Trophoblast cell (in vitro differentiated cells and primary cell): ENCODE results near the gene ZNF185.

Experiments
- DNase-seq, 2 donors: peaks; one replicate each; pipeline ENCODE4 v3.0.0-alpha.2; 2016
- H2AFZ ChIP-seq: 2 replicates; pipeline ENCODE4 v1.6.1; 2013; ENCODE audit warnings: low read length, moderate library complexity, mild to moderate bottlenecking; ENCODE audit not compliant: insufficient read depth, poor library complexity
- H2AK5ac ChIP-seq: 2 replicates; pipeline ENCODE4 v1.6.1; 2013; ENCODE audit warnings: mild to moderate bottlenecking, low read length
- H2BK120ac ChIP-seq: 2 replicates; pipeline ENCODE4 v1.6.1; 2013; ENCODE audit warnings: low read length, mild to moderate bottlenecking, moderate library complexity; ENCODE audit not compliant: insufficient read depth, poor library complexity
- H2BK12ac ChIP-seq: 2 replicates; pipeline ENCODE4 v1.6.1; 2013; ENCODE audit warnings: mild to moderate bottlenecking, low read length, moderate library complexity
- H2BK5ac ChIP-seq: 2 replicates; pipeline ENCODE4 v1.6.1; 2013; ENCODE audit warnings: low read length, low read depth, moderate library complexity, mild to moderate bottlenecking; ENCODE audit not compliant: poor library complexity
- H3K14ac ChIP-seq: 2 replicates; pipeline ENCODE4 v1.6.1; 2013; ENCODE audit warnings: mild to moderate bottlenecking, low read length
- H3K18ac ChIP-seq: 2 replicates; pipeline ENCODE4 v1.6.1; 2013; ENCODE audit warnings: mild to moderate bottlenecking, low read length
- H3K23ac ChIP-seq: 2 replicates; pipeline ENCODE4 v1.6.1; 2013; ENCODE audit warnings: low read length
- H3K27ac ChIP-seq: 2 replicates; pipeline ENCODE4 v1.5.1; 2013; ENCODE audit warnings: low read depth, mild to moderate bottlenecking, inconsistent platforms, low read length, moderate library complexity
- H3K27me3 ChIP-seq: 2 replicates; pipeline ENCODE4 v1.6.1; 2013; ENCODE audit warnings: inconsistent platforms, mild to moderate bottlenecking, low read length, moderate library complexity; ENCODE audit not compliant: insufficient read depth
- H3K36me3 ChIP-seq, 2 experiments: 1 replicate in 1 of 2; 2 replicates in 1 of 2; pipeline ENCODE4 v1.6.1; 2013; ENCODE audit warnings: low read length in 2 of 2, mild to moderate bottlenecking in 2 of 2, moderate library complexity in 1 of 2; ENCODE audit not compliant: insufficient read depth in 2 of 2, control insufficient read depth in 1 of 2
- H3K4ac ChIP-seq: 2 replicates; pipeline ENCODE4 v1.6.1; 2013; ENCODE audit warnings: low read depth, mild to moderate bottlenecking, low read length, moderate library complexity
- H3K4me1 ChIP-seq, 2 experiments: 1 replicate in 1 of 2; 2 replicates in 1 of 2; pipeline ENCODE4 v1.6.1; 2013; ENCODE audit warnings: low read length in 2 of 2, mild to moderate bottlenecking in 2 of 2, moderate library complexity in 1 of 2; ENCODE audit not compliant: insufficient read depth in 2 of 2, control insufficient read depth in 1 of 2
- H3K4me2 ChIP-seq: 2 replicates; pipeline ENCODE4 v1.6.1; 2013; ENCODE audit warnings: inconsistent platforms, mild to moderate bottlenecking, low read length, moderate library complexity
- H3K4me3 ChIP-seq: 2 replicates; pipeline ENCODE4 v1.5.1; 2013; ENCODE audit warnings: mild to moderate bottlenecking, low read depth, low read length, inconsistent platforms
- H3K79me1 ChIP-seq: one replicate; pipeline ENCODE4 v1.6.1; 2013; ENCODE audit warnings: low read length
- H3K79me2 ChIP-seq: 2 replicates; pipeline ENCODE4 v1.6.1; 2013; ENCODE audit warnings: low read length, mild to moderate bottlenecking; ENCODE audit not compliant: control insufficient read depth, insufficient read depth, poor library complexity
- H3K9ac ChIP-seq: 2 replicates; pipeline ENCODE4 v1.6.1; 2013; ENCODE audit warnings: mild to moderate bottlenecking, low read length
- H3K9me3 ChIP-seq: 2 replicates; pipeline ENCODE4 v1.6.1; 2013; ENCODE audit warnings: low read depth, mild to moderate bottlenecking, control low read depth, inconsistent platforms, low read length; ENCODE audit not compliant: insufficient read depth
- H4K12ac ChIP-seq: 2 replicates; pipeline ENCODE4 v1.6.1; 2013; ENCODE audit warnings: low read depth, mild to moderate bottlenecking, low read length, moderate library complexity
- H4K8ac ChIP-seq: 2 replicates; pipeline ENCODE4 v1.6.1; 2013; ENCODE audit warnings: low read depth, mild to moderate bottlenecking, low read length, moderate library complexity
- H4K91ac ChIP-seq: one replicate; pipeline ENCODE4 v1.6.1; 2013; ENCODE audit warnings: low read depth, mild to moderate bottlenecking, low read length, moderate library complexity
- WGBS: extraction: QIAGEN DNeasy Blood & Tissue Kit; methylation state at CpG from one replicate; pipeline ENCODE4 v1.1.7; 2013; ENCODE audit warnings: missing lambda C conversion rate; ENCODE audit not compliant: insufficient read length, insufficient coverage; ENCODE audit errors: extremely low coverage; 5-methylcytosine and 5-hydroxymethylcytosine counted together

The ZNF185 gene

DNA sequence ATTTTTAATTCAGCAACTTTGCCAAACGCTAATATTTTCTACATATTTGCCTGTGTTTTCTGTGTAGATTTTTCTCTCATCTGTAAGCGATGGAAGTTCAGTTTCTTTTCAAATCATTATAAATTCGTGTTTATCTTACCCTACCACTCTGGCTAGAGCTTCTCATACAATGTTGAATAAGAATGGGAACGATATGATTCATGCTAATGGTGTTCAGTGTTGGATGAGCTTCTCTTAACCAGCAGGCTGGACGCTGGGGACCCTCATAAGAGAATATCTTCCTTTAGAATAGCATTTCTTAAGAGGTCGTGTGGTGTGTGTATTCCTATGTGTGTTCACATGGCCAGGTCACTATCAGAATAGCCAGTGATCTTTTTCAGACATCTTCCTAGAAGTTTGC is 36.0 kb upstream of the ZNF185 start:
- no peak overlapping the region for H3K4ac ChIP-seq
- H3K4me3 ChIP-seq: no peak overlapping the region
- no peaks in the 10 kb centered on the region for H3K9me3 ChIP-seq
- no peak overlapping the region for H3K27ac ChIP-seq
- H3K18ac ChIP-seq: no peak overlapping the region
- no peak overlapping the region for H4K8ac ChIP-seq
- H4K91ac ChIP-seq: no peak overlapping the region
- H3K79me2 ChIP-seq: no peaks in the 10 kb centered on the region
- no CpG with 5 or more reads among the region's 6 CpGs for WGBS
- no peaks in the 10 kb centered on the region for H3K4me1 ChIP-seq
- H3K23ac ChIP-seq: no peak overlapping the region
- H3K14ac ChIP-seq: no peak overlapping the region
- no peak overlapping the region for H2AK5ac ChIP-seq
- no peak overlapping the region for H2BK5ac ChIP-seq
- no peak overlapping the region for H2BK12ac ChIP-seq
- H3K27me3 ChIP-seq: no peaks in the 10 kb centered on the region
- H2BK120ac ChIP-seq: no peak overlapping the region
- no peak overlapping the region for H4K12ac ChIP-seq
- no peak overlapping the region for H3K4me2 ChIP-seq
- no peak for DNase-seq
- H3K9ac ChIP-seq: no peak overlapping the region
- peaks cover 35 to 53% of the 10 kb centered on the region in 2 experiments for H3K36me3 ChIP-seq
- no peak overlapping the region for H2AFZ ChIP-seq
- no peaks in the 10 kb centered on the region for H3K79me1 ChIP-seq

DNA sequence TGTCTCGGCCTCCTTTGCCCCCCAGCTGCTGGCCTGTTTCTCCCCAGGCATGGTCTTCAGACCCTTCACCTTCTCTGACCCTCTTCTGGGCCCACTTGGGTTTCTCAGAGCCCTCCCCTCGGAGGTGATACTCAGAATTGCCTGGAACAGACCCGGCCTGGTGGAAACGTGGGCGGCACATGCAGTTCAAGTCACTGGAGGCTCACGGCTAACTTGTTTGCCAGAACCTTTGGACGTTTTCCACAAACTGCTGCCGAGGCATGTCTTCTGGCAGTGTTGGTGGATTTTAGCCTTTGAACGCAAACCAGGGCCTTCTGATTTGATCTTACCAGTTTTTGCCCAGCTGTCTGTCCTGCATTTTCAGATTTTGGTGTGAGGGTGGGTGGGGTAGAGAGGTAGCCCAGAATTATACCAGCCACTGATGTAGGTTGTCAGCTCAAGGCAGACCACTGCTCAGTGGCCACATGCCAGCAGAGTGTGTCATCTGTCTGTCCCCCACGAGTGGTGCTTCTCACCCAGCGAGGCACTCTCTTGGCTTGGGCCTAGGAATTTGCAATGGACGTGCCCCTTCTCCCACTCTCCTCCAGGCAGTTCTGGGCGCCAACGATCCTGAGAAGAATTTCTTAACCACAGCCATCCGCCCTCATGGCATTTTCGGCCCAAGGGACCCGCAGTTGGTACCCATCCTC is 32.5 kb upstream of the ZNF185 start:
- no CpG with 5 or more reads among the region's 17 CpGs for WGBS

DNA sequence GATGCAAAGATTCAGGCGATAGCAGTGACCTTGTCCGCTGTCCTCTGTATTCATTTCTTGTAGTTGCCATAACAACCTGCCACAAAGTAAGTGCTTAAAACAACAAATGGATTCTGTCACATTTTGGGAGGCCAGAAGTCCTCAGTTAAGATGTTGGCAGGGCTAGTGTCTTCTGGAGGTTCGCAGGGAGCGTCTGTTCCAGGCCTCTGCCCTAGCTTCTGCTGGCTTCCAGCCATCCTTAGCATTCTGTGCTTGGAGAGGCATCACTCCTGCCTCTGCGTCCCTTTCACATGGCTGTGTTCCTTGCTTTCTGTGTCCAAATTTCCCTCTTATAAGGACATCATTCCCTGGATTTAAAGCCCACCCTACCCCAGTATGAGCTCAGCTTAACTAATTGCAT is 31.5 kb upstream of the ZNF185 start:
- H2BK120ac ChIP-seq: no peak overlapping the region
- H2AK5ac ChIP-seq: no peak overlapping the region
- no peak overlapping the region for H3K18ac ChIP-seq
- no peak overlapping the region for H3K4me2 ChIP-seq
- no peaks in the 10 kb centered on the region for H3K79me2 ChIP-seq
- H3K23ac ChIP-seq: no peak overlapping the region
- H3K9me3 ChIP-seq: no peaks in the 10 kb centered on the region
- no peaks in the 10 kb centered on the region for H3K79me1 ChIP-seq
- H3K36me3 ChIP-seq: peaks cover 60 to 72% of the 10 kb centered on the region in 2 experiments
- H3K14ac ChIP-seq: no peak overlapping the region
- H3K9ac ChIP-seq: no peak overlapping the region
- no peak overlapping the region for H3K27ac ChIP-seq
- no peak overlapping the region for H2BK5ac ChIP-seq
- no peak overlapping the region for H3K4ac ChIP-seq
- no peak overlapping the region for H2AFZ ChIP-seq
- no CpG with 5 or more reads among the region's 5 CpGs for WGBS
- no peak overlapping the region for H2BK12ac ChIP-seq
- no peak overlapping the region for H4K8ac ChIP-seq
- no peak overlapping the region for H4K12ac ChIP-seq
- H3K4me1 ChIP-seq: no peaks in the 10 kb centered on the region
- H3K27me3 ChIP-seq: no peaks in the 10 kb centered on the region
- no peak for DNase-seq
- H3K4me3 ChIP-seq: no peak overlapping the region
- no peak overlapping the region for H4K91ac ChIP-seq

More for the DNA sequence above, 32.5 kb upstream of the ZNF185 start:
- Histone ChIP-seq H3K27ac (no peak overlapping the region), H3K23ac (no peak overlapping the region), H3K9me3 (no peaks in the 10 kb centered on the region), H3K79me2 (no peaks in the 10 kb centered on the region), H3K4me2 (no peak overlapping the region), H2AK5ac (no peak overlapping the region), H3K36me3 (peaks cover 57 to 66% of the 10 kb centered on the region in 2 experiments), H2BK5ac (no peak overlapping the region), H3K4me1 (no peaks in the 10 kb centered on the region), H3K14ac (no peak overlapping the region), H2AFZ (no peak overlapping the region), H3K4ac (no peak overlapping the region), H4K8ac (no peak overlapping the region), H3K4me3 (no peak overlapping the region), H3K18ac (no peak overlapping the region), H3K9ac (no peak overlapping the region), H2BK120ac (no peak overlapping the region), H2BK12ac (no peak overlapping the region), H4K91ac (no peak overlapping the region), H3K27me3 (no peaks in the 10 kb centered on the region), H3K79me1 (no peaks in the 10 kb centered on the region), H4K12ac (no peak overlapping the region)
- DNase-seq: no peak

DNA sequence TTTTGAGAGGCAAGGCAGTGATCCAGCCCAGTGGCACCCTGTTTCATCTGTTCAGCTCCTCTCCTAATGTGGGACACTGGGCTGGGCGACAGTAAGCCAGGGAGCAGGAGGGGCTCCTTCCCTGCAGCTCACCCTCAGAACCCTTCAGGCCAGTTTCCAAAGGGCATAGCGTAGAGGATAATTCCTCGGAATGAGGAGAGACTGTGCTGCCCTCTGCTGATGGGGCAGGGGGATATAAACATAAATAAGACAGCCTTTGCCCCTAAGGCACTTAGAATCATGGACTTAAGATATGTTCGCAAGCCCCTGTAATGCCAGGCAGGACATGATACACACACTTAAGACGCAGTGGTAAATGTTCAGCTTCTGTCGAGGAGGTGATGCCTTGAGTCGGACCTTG is 27.9 kb upstream of the ZNF185 start:
- Histone ChIP-seq H3K27ac (no peak overlapping the region), H2AK5ac (no peak overlapping the region), H4K8ac (no peak overlapping the region), H3K36me3 (peaks cover 44 to 55% of the 10 kb centered on the region in 2 experiments), H3K4ac (no peak overlapping the region), H2AFZ (no peak overlapping the region), H3K23ac (no peak overlapping the region), H3K9ac (no peak overlapping the region), H4K12ac (no peak overlapping the region), H3K18ac (no peak overlapping the region), H3K4me3 (no peak overlapping the region), H4K91ac (no peak overlapping the region), H3K27me3 (no peaks in the 10 kb centered on the region), H3K79me1 (no peaks in the 10 kb centered on the region), H3K14ac (no peak overlapping the region), H3K9me3 (no peaks in the 10 kb centered on the region), H3K4me1 (no peaks in the 10 kb centered on the region), H3K79me2 (no peaks in the 10 kb centered on the region), H3K4me2 (no peak overlapping the region), H2BK120ac (no peak overlapping the region), H2BK5ac (no peak overlapping the region), H2BK12ac (no peak overlapping the region)
- WGBS: no CpG with 5 or more reads among the region's 7 CpGs
- no peak for DNase-seq
